Forelimb muscle (tissue), 1 donor: ENCODE data around the gene PIK3CD. TPM values are rescaled to one million over a fixed set of nuclear protein-coding genes. Genes with fewer than 3 reads are reported as not detected.
"Not testable (repeated sequence)": the region's sequence is repeated elsewhere in the genome, so short reads cannot be mapped to it uniquely, and the experiment has no call there.

Experiments used
- DNase-seq: peaks from one replicate; pipeline ENCODE4 v3.0.0-alpha.2; 2013; ENCODE audit warnings: low read depth
- polyA plus RNA-seq: library from polyadenylated mRNA; unstranded; fragments of 120-200 nt; gene quantifications from one replicate; pipeline ENCODE4 v1.2.1, GENCODE V29; 2013; ENCODE audit not compliant: insufficient read length

The PIK3CD gene
- polyA plus RNA-seq, 1 donor: 1.9 TPM

DNA sequence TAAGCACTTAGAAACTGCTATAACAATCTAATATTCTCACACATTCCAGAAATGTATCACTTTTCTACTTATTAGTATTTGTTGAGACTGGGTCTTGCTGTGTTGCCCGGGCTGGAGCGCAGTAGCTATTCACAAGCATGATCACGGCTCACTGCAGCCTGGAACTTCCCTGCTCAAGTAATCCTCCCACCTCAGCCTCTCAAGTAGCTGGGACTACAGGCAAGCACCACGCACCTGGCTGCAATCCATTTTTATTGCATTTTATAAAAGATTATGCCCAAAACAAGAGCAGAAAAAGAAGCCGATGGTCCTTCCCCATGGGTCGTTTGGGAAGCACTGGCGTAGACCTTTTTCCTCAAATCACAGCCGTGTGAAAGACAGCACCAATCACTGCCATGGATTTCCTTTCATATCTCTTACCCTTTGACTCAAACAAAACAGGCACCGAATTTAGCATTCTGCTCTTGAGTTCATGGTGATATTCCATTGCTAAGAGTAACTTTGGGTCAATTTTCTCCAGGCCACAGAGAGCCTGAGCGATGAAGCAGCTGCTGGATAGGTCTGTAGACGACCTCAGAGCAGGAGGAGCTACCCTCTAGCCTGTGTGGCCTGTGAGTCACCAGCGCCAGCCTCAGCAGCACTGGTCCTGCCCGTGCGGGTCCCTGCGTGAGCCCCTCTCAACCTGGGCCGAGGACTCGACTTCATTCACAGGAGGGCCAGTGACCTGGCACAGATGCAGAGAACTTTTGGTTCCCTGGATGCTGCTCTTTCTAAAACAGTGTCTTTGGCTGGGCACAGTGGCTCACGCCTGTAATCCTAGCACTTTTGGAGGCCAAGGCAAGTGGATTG, 80.8 kb downstream of the PIK3CD start:
- no peak for DNase-seq

GRCh38 chr1:9733160-9733789, 81.7 kb downstream of the PIK3CD start:
- no peak for DNase-seq

- no peak for DNase-seq
These were observed 84.3 kb downstream of the PIK3CD start for GRCh38 chr1:9735800-9736199.

GRCh38 chr1:9736241-9736640, 84.7 kb downstream of the PIK3CD start:
- DNase-seq: no peak

DNA sequence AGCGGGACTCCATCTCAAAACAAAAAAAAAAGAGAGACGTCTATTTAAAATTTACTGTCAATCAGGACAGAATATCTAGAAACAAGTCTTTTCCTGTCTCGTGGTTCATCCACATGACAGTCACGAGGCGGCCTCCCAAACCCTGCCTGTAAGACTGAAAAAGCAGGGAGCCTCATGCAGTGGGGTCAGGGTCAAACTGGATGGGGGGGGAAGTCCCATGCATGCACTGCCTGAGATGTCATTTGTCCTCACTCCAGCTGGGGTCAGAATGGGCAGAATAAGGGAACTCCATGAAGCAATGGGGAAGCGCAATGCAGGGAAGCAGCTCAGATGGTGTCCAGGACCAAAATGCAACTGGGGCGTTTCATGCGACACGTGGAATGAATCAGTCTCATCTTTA, 85.5 kb downstream of the PIK3CD start:
- no peak for DNase-seq

- DNase-seq: no peak
These were observed 86.1 kb downstream of the PIK3CD start for GRCh38 chr1:9737671-9738070.

DNA sequence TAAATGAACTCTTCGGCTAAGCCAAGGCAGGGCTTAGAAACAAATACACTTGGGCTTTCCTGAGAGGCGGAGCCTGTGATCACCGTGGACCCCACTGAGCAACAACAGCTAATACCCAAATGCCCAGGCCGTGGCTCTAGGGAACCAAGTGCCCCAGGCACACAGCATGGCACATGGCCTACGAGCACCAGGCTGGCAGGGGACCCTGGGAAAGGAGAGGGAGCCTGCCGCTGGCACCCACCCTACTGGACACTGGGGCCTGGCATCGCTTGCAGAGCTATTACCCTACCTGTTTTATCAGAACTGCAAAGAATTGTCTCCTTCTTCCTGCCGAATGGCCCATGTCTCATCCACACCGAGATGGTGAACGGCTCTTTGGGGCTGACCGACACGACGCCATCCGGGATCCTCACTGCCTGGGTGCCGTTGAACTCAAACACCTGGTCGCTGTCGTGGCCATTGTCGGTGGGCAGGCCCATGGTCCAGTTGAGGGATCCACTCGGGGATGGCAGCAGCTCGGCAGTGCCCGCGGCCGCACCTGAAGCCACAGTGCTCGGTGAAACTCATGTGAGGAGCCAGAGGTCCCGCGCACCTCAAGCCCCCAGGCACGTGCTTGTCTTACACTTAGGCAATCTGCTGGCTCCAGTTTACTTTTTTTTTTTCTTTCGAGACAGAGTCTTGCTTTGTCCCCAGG, 92.7 kb downstream of the PIK3CD start:
- no peak for DNase-seq

DNA sequence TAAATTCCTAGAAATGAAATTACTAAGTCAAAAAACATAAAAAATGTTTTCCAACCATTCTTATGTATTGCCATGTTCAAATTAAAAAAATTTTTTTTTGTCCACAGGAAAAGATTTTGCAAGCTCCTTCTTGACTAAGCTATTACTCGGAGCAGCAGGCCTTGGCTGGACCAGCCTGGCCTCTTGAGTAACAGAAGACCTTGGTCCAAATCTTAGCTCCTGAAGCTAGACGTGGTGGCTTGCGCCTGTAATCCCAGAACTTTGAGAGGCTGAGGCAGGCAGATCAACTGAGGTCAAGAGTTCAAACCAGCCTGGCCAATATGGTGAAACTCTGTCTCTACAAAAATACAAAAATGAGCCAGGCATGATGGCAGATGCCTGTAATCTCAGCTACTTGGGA, 94.7 kb downstream of the PIK3CD start:
- DNase-seq: no peak

DNA sequence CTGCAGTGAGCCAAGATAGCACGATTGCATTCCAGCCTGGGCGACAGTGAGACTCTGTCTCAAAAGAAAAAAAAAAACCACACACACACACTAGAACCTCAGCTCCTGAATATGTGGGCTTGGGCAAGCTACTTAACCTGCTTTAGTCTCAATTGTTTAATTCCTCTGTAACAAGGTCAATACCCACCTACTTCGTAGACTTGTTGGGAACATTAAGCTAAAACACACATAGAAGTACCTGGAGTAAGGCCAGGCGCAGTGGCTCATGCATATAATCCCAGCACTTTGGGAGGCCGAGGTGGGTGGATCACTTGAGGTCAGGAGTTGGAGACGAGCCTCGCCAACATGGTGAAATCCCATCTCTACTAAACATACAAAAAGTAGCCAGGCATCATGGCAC, 95.1 kb downstream of the PIK3CD start:
- DNase-seq: no peak

GRCh38 chr1:9748391-9748790, 96.9 kb downstream of the PIK3CD start:
- DNase-seq: not testable (repeated sequence)

DNA sequence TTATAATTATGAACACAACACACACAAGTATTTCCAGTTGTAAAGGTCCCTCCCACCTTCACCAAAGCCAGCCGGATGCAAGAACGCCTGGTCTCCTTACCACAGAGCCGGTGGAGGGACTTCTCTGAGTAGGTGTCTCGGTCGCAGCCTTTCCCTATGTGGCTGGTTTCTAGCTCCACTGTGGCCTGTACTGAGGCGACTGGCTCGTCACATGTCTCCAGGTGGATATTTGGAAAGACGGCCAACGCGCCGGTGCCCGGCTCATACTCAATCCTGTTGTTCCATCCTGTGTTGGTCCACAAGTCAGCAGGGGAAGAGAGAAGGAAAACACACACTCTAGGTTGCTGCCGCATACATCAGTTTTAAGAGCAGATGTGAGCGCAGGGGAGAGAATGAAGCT, 97.8 kb downstream of the PIK3CD start:
- DNase-seq: no peak

- DNase-seq: no peak
These were observed 100.4 kb downstream of the PIK3CD start for GRCh38 chr1:9751971-9752370.

- no peak for DNase-seq
These were observed 101.6 kb downstream of the PIK3CD start for GRCh38 chr1:9753121-9753531.

- no peak for DNase-seq
These were observed 104.0 kb downstream of the PIK3CD start for GRCh38 chr1:9755441-9755995.

DNA sequence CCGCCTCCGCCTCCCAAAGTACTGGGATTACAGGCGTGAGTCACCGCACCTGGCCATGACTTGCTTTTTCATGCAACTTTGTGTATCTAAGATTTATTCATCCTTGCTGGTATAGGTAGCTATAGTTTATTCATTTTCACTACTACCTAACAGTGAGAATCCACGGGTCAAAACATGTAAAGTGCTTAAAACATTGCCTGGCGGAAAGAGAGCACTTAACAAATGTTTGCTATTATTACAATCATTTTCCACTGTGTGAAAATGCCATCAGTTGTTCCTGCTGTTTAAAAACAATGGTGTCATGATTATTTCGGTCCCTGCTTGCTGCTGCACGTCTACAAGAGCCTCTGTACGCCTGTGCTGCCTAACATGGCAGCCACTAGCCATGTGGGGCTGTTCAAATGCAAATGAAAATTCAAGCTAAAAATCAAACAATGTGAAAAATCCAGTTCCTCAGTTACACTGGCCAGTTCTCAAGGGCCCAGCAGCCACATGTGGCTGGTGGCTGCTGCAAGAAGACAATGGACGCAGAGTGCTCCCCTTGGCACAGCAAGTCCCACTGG, 107.1 kb downstream of the PIK3CD start:
- DNase-seq: no peak

- no peak for DNase-seq
These were observed 108.4 kb downstream of the PIK3CD start for GRCh38 chr1:9759939-9760338.

GRCh38 chr1:9760824-9761223, 109.3 kb downstream of the PIK3CD start:
- DNase-seq: no peak

- DNase-seq: no peak
These were observed 110.3 kb downstream of the PIK3CD start for GRCh38 chr1:9761855-9762254.

- DNase-seq: not testable (repeated sequence)
These were observed 110.9 kb downstream of the PIK3CD start for GRCh38 chr1:9762446-9762845.

DNA sequence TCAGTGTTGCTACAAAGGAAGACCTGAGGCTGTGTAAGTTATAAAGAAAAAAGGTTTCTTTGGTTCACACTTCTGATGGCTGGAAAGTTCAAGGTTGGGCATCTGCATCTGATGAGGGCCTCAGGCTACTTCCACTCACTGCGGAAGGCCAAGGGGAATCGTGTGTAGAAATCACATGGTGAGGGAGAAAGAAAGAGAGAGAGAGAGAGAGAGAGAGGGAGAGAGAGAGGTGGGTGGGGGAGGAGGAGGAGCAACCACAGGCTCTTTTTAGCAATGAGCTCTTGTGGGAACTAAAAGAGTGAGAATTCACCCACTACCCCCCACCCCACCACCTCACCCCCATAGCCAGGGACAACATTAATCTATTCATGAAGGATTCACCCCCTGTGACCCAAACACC, 112.4 kb downstream of the PIK3CD start:
- DNase-seq: no peak

DNA sequence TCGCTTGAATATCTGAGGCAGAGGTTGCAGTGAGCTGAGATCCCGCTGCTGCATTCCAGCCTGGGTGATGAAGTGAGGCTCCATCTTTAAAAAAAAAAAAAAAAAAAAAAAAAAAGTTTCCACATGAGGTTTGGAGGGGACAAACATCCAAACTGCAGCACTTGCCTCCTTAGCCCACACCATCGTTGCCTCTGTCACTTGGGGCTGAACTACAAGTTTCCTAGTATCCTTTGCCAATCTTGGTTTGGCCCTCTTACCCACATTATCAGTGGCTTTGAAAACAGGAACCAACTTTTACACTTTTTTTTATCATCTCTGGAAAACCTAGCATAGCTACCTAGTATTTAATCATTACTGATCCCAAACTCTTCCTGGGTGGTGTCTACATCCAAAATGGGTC, 113.0 kb downstream of the PIK3CD start:
- no peak for DNase-seq
